Neural cell (in vitro differentiated cells): Measurements from ENCODE around the gene FRMD4A. TPM values are rescaled to one million over a fixed set of nuclear protein-coding genes. Genes with fewer than 3 reads are reported as not detected.

ENCODE experiments used
- H2AFZ ChIP-seq: fragments of 200-600, 300-800 bp; sonication (generic), shearing (Covaris generic); 2 replicates; pipeline ENCODE4 v1.6.0; 2014; ENCODE audit warnings: low read depth, mild to moderate bottlenecking, antibody characterized with exemption, low read length, moderate library complexity
- H3F3A ChIP-seq: fragments of 200-600 bp; shearing (Covaris generic); 2 replicates; pipeline ENCODE4 v1.6.1; 2016; ENCODE audit warnings: mild to moderate bottlenecking, moderate library complexity, mixed read lengths, antibody characterized with exemption, low read length; ENCODE audit not compliant: insufficient read depth, poor library complexity, severe bottlenecking
- H3K27ac ChIP-seq: fragments of 200-600, 300-800 bp; sonication (generic), shearing (Covaris generic); 2 replicates; pipeline ENCODE4 v1.5.1; 2014; ENCODE audit warnings: mild to moderate bottlenecking, low read length, moderate library complexity
- H3K27me3 ChIP-seq: fragments of 300-800, 200-600 bp; sonication (generic), shearing (Covaris generic); 2 replicates; pipeline ENCODE4 v1.6.0; 2014; ENCODE audit warnings: mild to moderate bottlenecking, low read depth, low read length, moderate library complexity; ENCODE audit not compliant: insufficient read depth
- H3K36me3 ChIP-seq: fragments of 300-800, 200-600 bp; sonication (generic), shearing (Covaris generic); 2 replicates; pipeline ENCODE4 v1.5.1; 2014; ENCODE audit warnings: mild to moderate bottlenecking, antibody characterized with exemption, low read length, moderate library complexity; ENCODE audit not compliant: insufficient read depth
- H3K4me2 ChIP-seq: fragments of 300-800, 200-600 bp; sonication (generic), shearing (Covaris generic); 2 replicates; pipeline ENCODE4 v1.6.0; 2014; ENCODE audit warnings: mild to moderate bottlenecking, low read length
- H3K4me3 ChIP-seq: fragments of 300-800, 200-600 bp; sonication (generic), shearing (Covaris generic); 2 replicates; pipeline ENCODE4 v1.5.1; 2014; ENCODE audit warnings: mild to moderate bottlenecking, low read length, moderate library complexity
- H3K79me2 ChIP-seq: fragments of 200-600 bp; shearing (Covaris generic); replicated peaks from 2 replicates; pipeline ENCODE4 v1.6.0; 2014; ENCODE audit warnings: mild to moderate bottlenecking, low read length, moderate library complexity; ENCODE audit not compliant: insufficient read depth
- H3K9ac ChIP-seq: fragments of 300-800, 200-600 bp; sonication (generic), shearing (Covaris generic); 2 replicates; pipeline ENCODE4 v1.6.1; 2016; ENCODE audit warnings: mild to moderate bottlenecking, low read length, mixed read lengths
- H3K9me2 ChIP-seq: fragments of 200-600 bp; shearing (Covaris generic); 2 replicates; pipeline ENCODE4 v1.6.1; 2016; ENCODE audit warnings: mild to moderate bottlenecking, low read length, mixed read lengths; ENCODE audit not compliant: insufficient read depth
- H3K9me3 ChIP-seq: fragments of 200-600, 300-800 bp; sonication (generic), shearing (Covaris generic); 2 replicates; pipeline ENCODE4 v1.6.1; 2016; ENCODE audit warnings: mild to moderate bottlenecking, mixed run types, low read length, moderate library complexity, mixed read lengths
- H4K20me1 ChIP-seq: fragments of 200-600 bp; shearing (Covaris generic); 2 replicates; pipeline ENCODE4 v1.6.1; 2016; ENCODE audit warnings: mild to moderate bottlenecking, mixed run types; ENCODE audit not compliant: insufficient read depth
- CTCF ChIP-seq: fragments of 450-650 bp; IDR thresholded peaks from 2 replicates; pipeline ENCODE4 v1.5.1; 2014; ENCODE audit warnings: antibody characterized with exemption, mild to moderate bottlenecking, moderate library complexity; ENCODE audit not compliant: poor library complexity, severe bottlenecking
- EP300 ChIP-seq: fragments of 450-650 bp; conservative IDR thresholded peaks from 2 replicates; pipeline ENCODE4 v1.6.1; 2014; ENCODE audit warnings: antibody characterized with exemption, mild to moderate bottlenecking, moderate library complexity; ENCODE audit not compliant: poor library complexity, severe bottlenecking
- EZH2 ChIP-seq: fragments of 200-600, 300-800 bp; shearing (Covaris generic), sonication (generic); IDR thresholded peaks from 2 replicates; pipeline ENCODE4 v1.6.1; 2014; ENCODE audit warnings: antibody characterized with exemption, low read length, borderline replicate concordance, mild to moderate bottlenecking; ENCODE audit not compliant: insufficient read depth, poor library complexity, severe bottlenecking
- MXI1 ChIP-seq: fragments of 450-650 bp; conservative IDR thresholded peaks from 2 replicates; pipeline ENCODE4 v1.6.1; 2014; ENCODE audit warnings: antibody characterized with exemption, mild to moderate bottlenecking; ENCODE audit not compliant: poor library complexity, severe bottlenecking
- POLR2AphosphoS5 ChIP-seq: IDR thresholded peaks from 2 replicates; pipeline ENCODE4 v1.6.1; 2012
- RAD21 ChIP-seq: fragments of 450-650 bp; conservative IDR thresholded peaks from 2 replicates; pipeline ENCODE4 v1.6.1; 2014; ENCODE audit warnings: antibody characterized with exemption, mild to moderate bottlenecking, moderate library complexity
- SMC3 ChIP-seq: fragments of 450-650 bp; conservative IDR thresholded peaks from 2 replicates; pipeline ENCODE4 v1.6.1; 2014; ENCODE audit warnings: antibody characterized with exemption, mild to moderate bottlenecking, moderate library complexity; ENCODE audit not compliant: poor library complexity
- TAF1 ChIP-seq: IDR thresholded peaks from 2 replicates; pipeline ENCODE4 v1.6.1; 2012; ENCODE audit warnings: low read depth
- polyA plus RNA-seq: library from polyadenylated mRNA; depleted of rRNA; stranded (reverse); fragments of >200 nt; gene quantifications from 2 replicates; pipeline ENCODE4 v1.2.3, GENCODE V29; 2014
- TF ChIP-seq, protein P1 (sequence below): IDR thresholded peaks from 2 replicates; pipeline ENCODE4 v1.6.1; 2012; ENCODE audit warnings: borderline replicate concordance

Gene FRMD4A
- polyA plus RNA-seq, 1 donor from 2014 or later = 36.5 TPM

DNA sequence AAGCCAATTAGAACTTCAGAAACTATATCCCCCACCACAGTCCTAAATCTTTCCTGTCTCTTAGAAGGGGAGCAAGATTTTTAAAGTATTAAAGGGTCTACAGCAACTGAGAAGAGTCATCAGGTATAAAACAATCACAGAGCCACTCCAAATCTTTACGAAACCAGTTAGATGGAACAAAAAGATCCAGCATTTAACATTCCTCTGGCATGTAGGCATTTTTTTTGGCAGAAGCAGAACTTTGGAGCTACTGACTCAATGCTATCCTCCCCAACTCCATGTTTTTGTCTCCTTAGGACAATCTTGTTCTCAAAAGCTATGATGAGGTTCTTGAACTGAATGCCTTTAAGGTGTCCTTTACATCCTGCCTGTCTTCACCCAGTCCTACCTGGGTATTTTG lies 410.7 kb downstream of the FRMD4A start:
- no peaks in the 10 kb centered on the region for H3K36me3 ChIP-seq
- no peak overlapping the region for H3K4me2 ChIP-seq
- H3K9me3 ChIP-seq = no peaks in the 10 kb centered on the region
- no peaks in the 10 kb centered on the region for H4K20me1 ChIP-seq
- H2AFZ ChIP-seq = no peak overlapping the region
- H3K4me3 ChIP-seq = no peak overlapping the region
- H3F3A ChIP-seq = no peaks in the 10 kb centered on the region
- no peaks in the 10 kb centered on the region for H3K27me3 ChIP-seq
- H3K79me2 ChIP-seq = no peaks in the 10 kb centered on the region
- TF ChIP-seq CTCF (no peak), MXI1 (no peak), EP300 (no peak), SMC3 (no peak), EZH2 (no peak), POLR2AphosphoS5 (no peak), RAD21 (no peak), TAF1 (no peak)
- TF ChIP-seq, protein P1, sequence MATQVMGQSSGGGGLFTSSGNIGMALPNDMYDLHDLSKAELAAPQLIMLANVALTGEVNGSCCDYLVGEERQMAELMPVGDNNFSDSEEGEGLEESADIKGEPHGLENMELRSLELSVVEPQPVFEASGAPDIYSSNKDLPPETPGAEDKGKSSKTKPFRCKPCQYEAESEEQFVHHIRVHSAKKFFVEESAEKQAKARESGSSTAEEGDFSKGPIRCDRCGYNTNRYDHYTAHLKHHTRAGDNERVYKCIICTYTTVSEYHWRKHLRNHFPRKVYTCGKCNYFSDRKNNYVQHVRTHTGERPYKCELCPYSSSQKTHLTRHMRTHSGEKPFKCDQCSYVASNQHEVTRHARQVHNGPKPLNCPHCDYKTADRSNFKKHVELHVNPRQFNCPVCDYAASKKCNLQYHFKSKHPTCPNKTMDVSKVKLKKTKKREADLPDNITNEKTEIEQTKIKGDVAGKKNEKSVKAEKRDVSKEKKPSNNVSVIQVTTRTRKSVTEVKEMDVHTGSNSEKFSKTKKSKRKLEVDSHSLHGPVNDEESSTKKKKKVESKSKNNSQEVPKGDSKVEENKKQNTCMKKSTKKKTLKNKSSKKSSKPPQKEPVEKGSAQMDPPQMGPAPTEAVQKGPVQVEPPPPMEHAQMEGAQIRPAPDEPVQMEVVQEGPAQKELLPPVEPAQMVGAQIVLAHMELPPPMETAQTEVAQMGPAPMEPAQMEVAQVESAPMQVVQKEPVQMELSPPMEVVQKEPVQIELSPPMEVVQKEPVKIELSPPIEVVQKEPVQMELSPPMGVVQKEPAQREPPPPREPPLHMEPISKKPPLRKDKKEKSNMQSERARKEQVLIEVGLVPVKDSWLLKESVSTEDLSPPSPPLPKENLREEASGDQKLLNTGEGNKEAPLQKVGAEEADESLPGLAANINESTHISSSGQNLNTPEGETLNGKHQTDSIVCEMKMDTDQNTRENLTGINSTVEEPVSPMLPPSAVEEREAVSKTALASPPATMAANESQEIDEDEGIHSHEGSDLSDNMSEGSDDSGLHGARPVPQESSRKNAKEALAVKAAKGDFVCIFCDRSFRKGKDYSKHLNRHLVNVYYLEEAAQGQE = no peak
- H3K27ac ChIP-seq = no peak overlapping the region
- H3K9me2 ChIP-seq = no peaks in the 10 kb centered on the region
- no peak overlapping the region for H3K9ac ChIP-seq

GRCh38 chr10:13917791-13918190 lies 412.9 kb downstream of the FRMD4A start:
- H3K27ac ChIP-seq = no peak overlapping the region

More at GRCh38 chr10:13917791-13918190, 412.9 kb downstream of the FRMD4A start:
- no peaks in the 10 kb centered on the region for H4K20me1 ChIP-seq
- no peak overlapping the region for H2AFZ ChIP-seq
- no peak overlapping the region for H3K9ac ChIP-seq
- no peaks in the 10 kb centered on the region for H3K36me3 ChIP-seq
- H3K4me3 ChIP-seq = no peak overlapping the region
- H3K9me3 ChIP-seq = no peaks in the 10 kb centered on the region
- no peaks in the 10 kb centered on the region for H3K79me2 ChIP-seq
- no peaks in the 10 kb centered on the region for H3K27me3 ChIP-seq
- no peaks in the 10 kb centered on the region for H3K9me2 ChIP-seq
- H3F3A ChIP-seq = no peaks in the 10 kb centered on the region
- H3K4me2 ChIP-seq = no peak overlapping the region
- TF ChIP-seq RAD21 = no peak
- TF ChIP-seq SMC3 = no peak
- TF ChIP-seq MXI1 = no peak
- TF ChIP-seq CTCF = no peak
- no peak for TF ChIP-seq TAF1
